OCI-LY1 (cell line): Measurements from ENCODE around the gene NFIA.

Source experiments
- H2AFZ ChIP-seq: fragments of 200-600 bp; sonication (generic), shearing (Covaris generic); 2 replicates; pipeline ENCODE4 v1.6.0; 2014; ENCODE audit warnings: antibody characterized with exemption, mild to moderate bottlenecking, low read length
- H3F3A ChIP-seq: fragments of 200-600 bp; sonication (generic), shearing (Covaris generic); 2 replicates; pipeline ENCODE4 v1.6.0; 2014; ENCODE audit warnings: mild to moderate bottlenecking, antibody characterized with exemption, low read length, moderate library complexity; ENCODE audit not compliant: insufficient read depth
- H3K27ac ChIP-seq: fragments of 200-600 bp; sonication (generic); 2 replicates; pipeline ENCODE4 v1.5.1; 2014; ENCODE audit warnings: low read length, mixed run types, mild to moderate bottlenecking, low read depth; ENCODE audit not compliant: poor library complexity, severe bottlenecking
- H3K27me3 ChIP-seq: fragments of 200-600 bp; sonication (generic); 2 replicates; pipeline ENCODE4 v1.6.0; 2014; ENCODE audit warnings: antibody characterized with exemption, mild to moderate bottlenecking, low read length, moderate library complexity; ENCODE audit not compliant: insufficient read depth
- H3K36me3 ChIP-seq: fragments of 200-600 bp; sonication (generic); 2 replicates; pipeline ENCODE4 v1.6.1; 2014; ENCODE audit warnings: mild to moderate bottlenecking, antibody characterized with exemption, low read length, moderate library complexity, mixed read lengths; ENCODE audit not compliant: insufficient read depth
- H3K4me1 ChIP-seq: fragments of 200-600 bp; sonication (generic); 2 replicates; pipeline ENCODE4 v1.5.1; 2014; ENCODE audit warnings: mild to moderate bottlenecking, low read length, moderate library complexity; ENCODE audit not compliant: insufficient read depth, severe bottlenecking
- H3K4me2 ChIP-seq: fragments of 200-600 bp; sonication (generic), shearing (Covaris generic); 2 replicates; pipeline ENCODE4 v1.6.1; 2014; ENCODE audit warnings: low read length
- H3K4me3 ChIP-seq: fragments of 200-600 bp; sonication (generic); 2 replicates; pipeline ENCODE4 v1.5.1; 2014; ENCODE audit warnings: low read length, low read depth, mild to moderate bottlenecking, mixed read lengths; ENCODE audit not compliant: poor library complexity, severe bottlenecking
- H3K79me2 ChIP-seq: fragments of 200-600 bp; shearing (Covaris generic); 2 replicates; pipeline ENCODE4 v1.6.1; 2016; ENCODE audit warnings: mixed run types, low read length, mixed read lengths; ENCODE audit not compliant: insufficient read depth
- H3K9ac ChIP-seq: fragments of 200-600 bp; sonication (generic), shearing (Covaris generic); 2 replicates; pipeline ENCODE4 v1.6.1; 2014; ENCODE audit warnings: mild to moderate bottlenecking, low read length, mixed read lengths
- H3K9me2 ChIP-seq: fragments of 200-600 bp; sonication (generic), shearing (Covaris generic); 2 replicates; pipeline ENCODE4 v1.6.1; 2014; ENCODE audit warnings: low read depth, mild to moderate bottlenecking, low read length, mixed read lengths
- H3K9me3 ChIP-seq: fragments of 200-600 bp; shearing (Covaris generic); 2 replicates; pipeline ENCODE4 v1.6.1; 2014; ENCODE audit warnings: low read length, mixed read lengths
- H4K20me1 ChIP-seq: fragments of 200-600 bp; sonication (generic), shearing (Covaris generic); 2 replicates; pipeline ENCODE4 v1.6.0; 2016; ENCODE audit warnings: mild to moderate bottlenecking, low read length; ENCODE audit not compliant: insufficient read depth
- CTCF ChIP-seq: fragments of 200-600 bp; sonication (generic), shearing (Covaris generic); IDR thresholded peaks from 2 replicates; pipeline ENCODE4 v1.5.1; 2017; ENCODE audit warnings: mild to moderate bottlenecking, antibody characterized with exemption, low read length, moderate library complexity, mixed read lengths
- EZH2 ChIP-seq: fragments of 200-600 bp; sonication (generic), shearing (Covaris generic); IDR thresholded peaks from 2 replicates; pipeline ENCODE4 v1.8.0; 2017; ENCODE audit warnings: borderline replicate concordance, mixed run types, mild to moderate bottlenecking, antibody characterized with exemption, low read length, moderate library complexity, mixed read lengths

The NFIA gene

GRCh38 chr1:61472876-61473275 is 390.5 kb downstream of the NFIA start:
- Histone ChIP-seq H3K4me1 (no peaks in the 10 kb centered on the region), H3K79me2 (no peaks in the 10 kb centered on the region), H3K9ac (no peak overlapping the region), H4K20me1 (no peaks in the 10 kb centered on the region), H3K9me3 (no peaks in the 10 kb centered on the region), H3K36me3 (no peaks in the 10 kb centered on the region), H3F3A (no peaks in the 10 kb centered on the region), H3K4me2 (no peak overlapping the region), H3K4me3 (no peak overlapping the region), H3K9me2 (no peaks in the 10 kb centered on the region), H3K27ac (no peak overlapping the region), H3K27me3 (no peaks in the 10 kb centered on the region; the same call in 1 of the 2 replicates), H2AFZ (no peak overlapping the region)
- no peak for TF ChIP-seq EZH2
- no peak for TF ChIP-seq CTCF

GRCh38 chr1:61474269-61474817 is 392.0 kb downstream of the NFIA start:
- no peak overlapping the region for H3K4me3 ChIP-seq
- H3K4me1 ChIP-seq = no peaks in the 10 kb centered on the region
- H3K27me3 ChIP-seq = no peaks in the 10 kb centered on the region; the same call in 1 of the 2 replicates
- H3K27ac ChIP-seq = no peak overlapping the region
- H3K9me3 ChIP-seq = no peaks in the 10 kb centered on the region
- H3K4me2 ChIP-seq = no peak overlapping the region
- TF ChIP-seq EZH2 (no peak), CTCF (no peak)
- no peak overlapping the region for H3K9ac ChIP-seq
- no peaks in the 10 kb centered on the region for H4K20me1 ChIP-seq
- no peaks in the 10 kb centered on the region for H3K79me2 ChIP-seq
- no peak overlapping the region for H2AFZ ChIP-seq
- no peaks in the 10 kb centered on the region for H3K9me2 ChIP-seq
- no peaks in the 10 kb centered on the region for H3K36me3 ChIP-seq
- no peaks in the 10 kb centered on the region for H3F3A ChIP-seq

GRCh38 chr1:61474963-61475362 is 392.6 kb downstream of the NFIA start:
- Histone ChIP-seq H3K79me2 (no peaks in the 10 kb centered on the region), H3K4me3 (no peak overlapping the region), H3K4me2 (no peak overlapping the region; the same call in 1 of the 2 replicates), H3K27ac (no peak overlapping the region), H2AFZ (no peak overlapping the region), H3K9ac (no peak overlapping the region), H3K4me1 (no peaks in the 10 kb centered on the region), H3K9me3 (no peaks in the 10 kb centered on the region), H3F3A (no peaks in the 10 kb centered on the region), H3K9me2 (no peaks in the 10 kb centered on the region), H3K36me3 (no peaks in the 10 kb centered on the region), H3K27me3 (no peaks in the 10 kb centered on the region; the same call in 1 of the 2 replicates), H4K20me1 (no peaks in the 10 kb centered on the region)
- no peak for TF ChIP-seq EZH2
- TF ChIP-seq CTCF = no peak
